ENCODE results near the gene RANBP17.
"Not testable (repeated sequence)": the region's sequence is repeated elsewhere in the genome, so short reads cannot be mapped to it uniquely, and the experiment has no call there.

The RANBP17 gene

DNA sequence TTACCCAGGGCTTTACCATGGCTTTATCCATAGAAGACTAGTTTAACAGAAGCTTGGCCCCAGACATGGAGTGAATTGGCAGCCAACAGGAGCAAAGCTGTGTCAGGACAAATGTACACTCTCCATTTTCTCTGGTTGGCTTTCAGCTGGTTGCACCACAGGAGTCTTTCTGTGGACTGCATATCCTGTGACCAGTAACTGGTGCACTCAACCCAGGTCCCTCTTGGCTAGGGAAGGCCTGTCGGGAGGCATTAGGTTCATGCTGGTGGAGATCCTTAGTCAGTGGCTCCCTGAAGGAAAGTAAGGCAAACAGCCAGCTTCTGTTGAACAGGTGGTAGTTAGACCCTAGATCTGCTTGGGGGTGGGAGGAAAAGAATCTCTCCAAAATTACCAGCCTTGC, 300.3 kb downstream of the RANBP17 start:
- DNase-seq, result no peak

DNA sequence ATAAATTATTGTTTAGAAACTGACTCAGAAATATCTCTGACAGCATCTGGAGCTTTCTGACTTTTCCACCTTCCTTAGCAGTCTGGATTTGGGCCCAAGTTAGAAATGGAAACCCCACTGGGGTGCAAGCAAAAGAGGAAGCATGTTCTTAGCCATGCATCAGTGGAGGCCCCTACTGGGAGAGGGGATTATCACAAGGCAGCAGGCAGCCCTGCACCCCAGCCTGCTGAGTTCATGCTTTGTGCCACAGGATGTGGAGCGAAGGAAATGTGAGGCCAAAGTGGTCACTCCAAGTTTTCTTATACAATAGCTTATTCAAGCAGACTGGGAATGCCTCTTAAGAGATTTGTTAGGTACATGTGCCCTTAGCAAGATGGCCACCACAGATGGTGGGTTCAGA, 300.8 kb downstream of the RANBP17 start:
- DNase-seq, result peak; percentile 20

DNA sequence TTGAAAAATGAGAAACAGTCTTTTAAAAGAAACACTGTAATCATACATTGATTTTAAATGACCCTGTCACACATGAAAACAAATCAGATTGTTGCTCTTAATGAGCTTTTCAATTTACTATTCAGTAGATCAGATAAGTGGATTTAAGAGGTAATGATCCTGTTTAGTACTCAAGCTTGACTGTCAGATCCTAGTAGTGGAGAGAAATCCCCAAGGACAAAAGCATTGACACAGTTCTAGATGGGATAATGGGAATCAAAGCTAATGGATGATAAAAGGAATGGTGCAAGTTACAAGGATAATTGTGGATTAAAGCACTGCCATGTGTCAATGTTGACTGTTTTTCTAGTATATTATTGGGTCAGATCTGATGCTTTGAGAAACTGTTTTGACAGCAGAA, 304.9 kb downstream of the RANBP17 start:
- no peak for DNase-seq

DNA sequence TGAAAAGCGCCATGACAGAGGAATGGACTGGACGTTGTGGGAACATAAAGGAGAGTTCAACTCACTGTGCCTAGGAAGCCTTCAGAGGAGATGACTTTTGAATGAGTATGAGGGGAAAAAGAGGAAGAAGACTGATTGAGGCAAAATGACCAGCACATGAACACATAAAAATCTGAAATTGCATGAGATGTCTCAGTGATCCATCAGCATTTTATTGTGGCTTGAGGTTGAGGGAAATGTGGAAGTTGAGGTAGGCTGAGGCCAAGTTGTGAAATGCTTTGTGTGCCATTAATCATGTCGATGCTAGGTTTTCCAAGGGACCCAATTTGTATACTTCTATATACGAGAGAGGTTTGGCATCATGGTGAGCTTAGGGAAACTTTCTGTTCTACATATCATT, 306.4 kb downstream of the RANBP17 start:
- DNase-seq, result no peak

DNA sequence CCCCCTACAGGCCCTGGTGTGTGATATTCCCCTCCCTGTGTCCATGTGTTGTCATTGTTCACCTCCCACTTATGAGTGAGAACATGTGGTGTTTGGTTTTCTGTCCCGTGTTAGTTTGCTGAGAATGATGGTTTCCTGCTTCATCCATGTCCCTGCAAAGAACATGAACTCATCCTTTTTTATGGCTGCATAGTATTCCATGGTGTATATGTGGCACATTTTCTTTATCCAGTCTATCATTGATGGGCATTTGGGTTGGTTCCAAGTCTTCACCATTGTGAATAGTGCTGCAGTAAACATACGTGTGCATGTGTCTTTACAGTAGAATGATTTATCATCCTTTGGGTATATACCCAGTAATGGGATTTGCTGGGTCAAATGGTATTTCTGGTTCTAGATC, 313.1 kb downstream of the RANBP17 start:
- DNase-seq, result not testable (repeated sequence)

DNA sequence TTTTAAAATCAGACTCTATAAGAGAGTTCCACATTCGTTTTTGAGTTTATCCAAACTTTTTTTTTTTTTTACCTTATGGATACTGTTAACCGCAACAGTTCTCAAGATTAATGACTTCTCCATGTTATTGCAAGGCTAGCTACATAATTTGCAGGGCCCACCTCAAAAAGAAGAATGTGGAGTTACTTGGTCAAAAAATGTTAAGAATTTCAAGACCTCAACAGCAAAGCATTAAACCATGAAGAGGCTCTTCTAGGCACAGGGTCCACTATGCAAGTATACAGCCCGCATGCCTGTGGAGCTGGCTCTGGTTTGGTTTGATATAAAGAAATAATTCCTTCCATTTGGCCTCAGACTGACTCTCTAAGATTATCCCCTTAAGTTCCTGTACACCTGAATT, 313.9 kb downstream of the RANBP17 start:
- DNase-seq, result no peak

DNA sequence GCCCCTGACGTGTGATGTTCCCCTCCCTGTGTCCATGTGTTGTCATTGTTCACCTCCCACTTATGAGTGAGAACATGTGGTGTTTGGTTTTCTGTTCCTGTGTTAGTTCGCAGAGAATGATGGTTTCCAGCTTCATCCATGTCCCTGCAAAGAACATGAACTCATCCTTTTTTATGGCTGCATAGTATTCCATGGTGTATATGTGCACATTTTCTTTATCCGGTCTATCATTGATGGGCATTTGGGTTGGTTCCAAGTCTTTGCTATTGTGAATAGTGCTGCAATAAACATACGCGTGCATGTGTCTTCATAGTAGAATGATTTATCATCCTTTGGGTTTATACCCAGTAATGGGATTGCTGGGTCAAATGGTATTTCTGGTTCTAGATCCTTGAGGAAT, 316.4 kb downstream of the RANBP17 start:
- DNase-seq, result not testable (repeated sequence)

DNA sequence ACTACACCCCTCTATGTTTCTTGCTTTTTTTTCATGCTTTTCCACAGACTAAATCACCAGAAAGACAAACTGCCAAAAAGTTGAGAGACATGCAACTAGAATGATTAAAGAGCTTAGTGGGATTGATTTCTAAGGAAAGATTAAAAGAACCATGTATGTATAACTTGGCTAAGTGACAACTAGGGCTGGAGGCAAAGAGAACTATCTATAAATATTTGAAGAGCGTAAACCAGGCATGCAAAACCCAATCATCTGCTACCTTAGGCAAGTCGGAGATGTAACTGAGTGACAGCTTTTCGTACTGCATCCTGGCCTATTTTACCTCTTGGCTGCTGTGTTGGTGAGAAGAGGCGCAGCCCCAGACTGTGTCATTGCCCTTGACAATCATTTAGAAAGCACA, 326.2 kb downstream of the RANBP17 start:
- peak; percentile 16 for DNase-seq

DNA sequence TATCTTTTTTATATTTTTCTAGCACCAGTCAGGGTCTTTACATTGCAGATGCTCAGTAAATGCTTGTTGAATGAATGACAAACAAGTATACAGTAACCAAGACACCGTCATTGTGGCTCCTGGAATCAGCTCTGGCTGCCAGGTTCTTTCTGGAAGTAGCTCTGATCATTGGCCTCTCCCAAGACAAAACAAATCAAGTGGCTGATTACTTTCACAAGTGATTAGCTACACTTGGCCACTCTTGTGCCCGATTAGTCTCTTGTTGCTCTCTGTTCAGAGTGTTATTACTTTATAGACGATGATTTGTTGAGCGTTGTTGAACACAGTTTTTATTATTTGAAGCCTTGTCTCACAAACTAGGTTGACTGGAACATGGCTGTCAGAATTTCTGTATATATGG, 327.6 kb downstream of the RANBP17 start:
- DNase-seq, result no peak

DNA sequence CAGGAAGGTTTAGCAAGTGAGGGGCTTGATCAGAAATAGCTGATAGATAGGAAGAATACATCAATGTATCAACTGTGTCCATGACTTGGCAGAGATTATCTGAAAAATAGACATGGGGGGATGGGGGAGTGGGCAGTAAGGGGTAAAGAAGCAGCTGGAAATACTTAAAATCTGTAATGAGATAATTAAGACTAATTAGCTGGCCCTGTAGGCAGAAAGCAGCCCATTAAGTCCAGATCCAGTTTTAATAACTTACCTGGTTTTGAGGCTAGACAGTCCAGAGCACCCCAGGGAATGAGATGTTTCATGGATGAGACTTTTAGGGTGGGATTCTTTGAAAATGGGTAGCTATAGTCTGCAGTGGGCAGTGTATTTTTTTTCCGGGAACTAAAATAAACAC, 330.3 kb downstream of the RANBP17 start:
- DNase-seq, result no peak

DNA sequence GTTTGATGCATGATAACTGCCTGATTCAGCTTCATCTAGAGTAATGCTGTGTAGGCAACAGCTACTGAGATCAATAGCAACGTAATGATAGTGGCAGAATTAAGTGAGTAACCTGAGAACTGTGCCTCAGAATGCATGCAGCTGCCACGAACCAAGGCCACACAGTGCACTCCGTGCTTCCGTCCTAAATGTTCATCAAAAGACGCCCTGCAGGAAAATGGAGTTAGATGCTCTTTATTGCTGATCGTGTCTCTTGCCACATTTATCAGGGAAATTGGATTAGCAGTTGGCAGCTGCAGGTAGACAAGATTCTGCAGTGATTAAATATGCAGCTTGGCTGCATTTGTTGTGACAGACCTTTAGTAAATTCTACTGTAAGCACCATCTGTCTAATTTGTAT, 339.5 kb downstream of the RANBP17 start:
- DNase-seq, result no peak

DNA sequence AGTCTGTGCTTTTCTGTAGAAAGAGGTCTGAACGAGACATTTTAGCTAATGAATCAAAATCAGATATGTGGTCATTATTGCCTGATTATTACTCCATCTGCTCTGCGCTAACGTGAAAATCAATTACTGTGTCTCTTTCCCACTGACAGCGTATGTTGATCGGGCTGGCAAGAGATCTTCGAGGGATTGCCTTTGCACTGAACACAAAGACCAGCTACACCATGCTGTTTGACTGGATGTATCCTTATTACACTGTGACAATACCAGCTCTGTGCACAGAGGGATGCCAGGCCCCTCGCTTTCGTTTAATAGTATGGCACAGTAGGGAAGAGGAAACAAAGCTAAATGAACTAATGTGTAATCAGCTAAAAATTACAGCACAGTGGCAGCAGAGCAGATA, 343.6 kb downstream of the RANBP17 start:
- no peak for DNase-seq

DNA sequence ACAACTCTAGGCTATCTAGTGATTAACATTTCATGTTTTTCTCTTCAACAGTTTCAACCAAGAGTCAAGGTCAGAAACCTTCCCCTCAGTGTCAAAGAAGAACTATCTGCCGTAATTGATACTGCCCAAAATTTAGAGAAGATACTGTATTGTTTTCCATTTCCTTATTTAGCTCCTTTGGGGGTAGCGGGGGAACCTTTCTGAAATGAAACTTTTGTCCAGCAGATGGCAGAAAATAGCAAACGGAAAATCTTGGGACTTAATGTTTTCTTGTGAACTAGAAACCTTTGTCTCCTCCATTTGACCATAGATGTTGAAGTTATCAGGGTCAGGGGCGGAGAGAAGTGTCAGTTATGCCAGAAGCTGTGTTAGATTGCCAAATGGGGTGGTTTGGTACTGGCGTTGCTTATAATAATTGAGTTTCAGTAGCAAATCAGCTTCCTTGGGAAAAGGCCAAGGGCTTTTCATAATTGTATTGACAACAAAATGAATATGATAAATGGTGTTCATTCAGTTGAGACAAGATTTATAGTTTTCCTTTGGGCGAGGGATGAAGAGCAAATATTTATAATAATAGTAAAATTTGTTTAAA, 345.5 kb downstream of the RANBP17 start:
- DNase-seq, result peak; percentile 60

DNA sequence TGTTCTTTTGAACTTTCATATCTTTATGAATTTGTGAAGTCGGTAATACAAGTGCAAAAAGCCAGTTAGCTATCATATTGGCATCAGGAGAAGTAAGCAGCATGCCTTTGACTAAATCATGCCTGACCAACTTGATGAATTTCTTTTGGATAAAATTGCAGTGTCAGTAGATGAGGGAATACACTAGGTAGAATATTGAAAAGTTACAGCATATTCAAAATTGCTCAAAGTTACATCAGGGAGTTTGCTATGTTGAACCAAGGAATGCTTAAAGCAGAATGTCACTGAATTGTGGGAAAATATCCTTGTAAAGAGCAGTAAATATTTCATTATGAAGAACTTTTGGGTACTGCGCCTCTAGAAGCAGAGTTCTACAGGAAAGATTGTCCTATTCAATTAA, 360.1 kb downstream of the RANBP17 start:
- DNase-seq, result no peak

DNA sequence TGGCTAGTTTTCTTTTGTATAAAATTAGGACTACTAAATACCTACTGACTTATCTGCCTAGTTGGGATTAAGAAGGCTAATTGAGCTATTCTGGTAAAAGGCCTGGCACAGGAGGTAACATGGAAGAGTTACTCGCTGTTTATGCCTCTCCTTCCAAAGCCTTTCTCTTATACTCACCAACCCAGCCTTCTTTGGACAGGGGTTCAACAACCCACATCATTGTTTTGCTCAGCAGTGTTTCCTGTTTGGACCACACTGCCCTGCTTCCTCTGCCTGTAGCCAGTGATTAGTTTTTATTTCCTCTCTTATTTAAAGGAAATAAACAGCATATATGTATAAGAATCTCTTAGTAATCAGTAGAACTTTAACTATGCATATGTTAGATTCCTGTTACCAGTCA, 362.1 kb downstream of the RANBP17 start:
- DNase-seq, result no peak

DNA sequence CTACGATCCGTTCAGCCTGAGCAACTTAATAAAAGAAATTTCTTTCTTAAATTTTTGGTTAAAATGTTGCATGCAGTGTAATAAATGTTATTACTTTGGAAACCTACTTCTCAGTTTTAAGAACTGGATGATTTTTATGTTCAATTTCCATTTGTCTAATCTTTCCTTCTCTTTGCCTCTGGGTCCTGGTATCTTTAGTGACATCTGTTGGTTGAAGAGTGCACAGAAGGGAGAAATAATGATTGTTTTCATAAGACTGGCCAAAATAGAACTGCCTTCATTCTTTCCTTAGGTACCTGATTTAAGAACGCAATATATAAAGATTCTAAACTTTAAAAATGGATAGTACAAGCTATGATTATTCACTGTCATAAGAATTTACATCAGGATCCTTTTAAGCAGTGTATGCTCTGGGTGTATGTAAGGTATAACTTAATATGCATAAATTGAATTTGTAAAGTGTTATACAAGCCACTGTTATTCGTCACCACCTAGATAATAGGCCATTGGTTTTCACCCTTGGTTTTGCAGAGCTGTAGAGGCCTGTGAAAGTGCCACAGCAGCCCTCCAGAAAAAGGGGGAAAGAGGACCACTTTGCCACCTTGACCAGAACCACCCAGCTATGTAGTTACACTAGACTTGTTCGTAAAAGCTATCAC, 364.4 kb downstream of the RANBP17 start:
- no peak for DNase-seq

DNA sequence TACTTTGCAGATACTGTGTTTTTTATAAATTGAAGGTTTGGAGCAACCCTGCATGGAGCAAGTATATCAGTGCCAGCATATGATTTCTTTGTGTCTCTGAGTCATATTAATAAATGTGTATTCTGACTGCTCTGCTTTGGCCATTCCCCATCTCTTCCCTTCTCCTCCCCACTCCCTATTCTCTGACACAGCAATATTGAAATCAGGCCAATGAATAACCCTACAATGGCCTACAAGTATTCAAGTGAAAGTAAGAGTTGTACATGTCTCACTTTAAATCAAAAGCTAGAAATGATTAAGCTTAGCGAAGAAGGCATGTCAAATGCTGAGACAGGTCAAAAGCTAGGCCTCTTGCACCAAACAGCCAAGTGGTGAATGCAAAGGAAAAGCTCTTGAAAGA, 365.0 kb downstream of the RANBP17 start:
- DNase-seq, result no peak

DNA sequence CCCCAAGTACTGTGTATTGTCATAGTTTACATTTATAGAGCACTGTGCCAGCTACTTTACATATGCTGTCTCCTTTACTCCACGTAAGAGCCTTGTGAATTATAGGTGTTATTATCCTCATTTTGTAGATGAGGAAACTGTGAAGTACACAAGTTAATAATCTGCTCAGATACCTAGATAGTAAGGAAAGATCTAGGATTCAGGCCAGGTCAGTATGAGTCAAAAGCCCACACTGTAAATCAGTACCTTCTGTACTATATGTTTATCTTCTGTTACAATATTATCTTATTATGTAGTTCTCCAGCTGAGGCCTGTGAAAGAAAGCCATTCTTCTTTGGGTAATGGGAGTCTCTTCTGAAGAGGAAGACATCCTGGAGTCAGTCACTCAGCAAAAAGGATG, 374.8 kb downstream of the RANBP17 start:
- DNase-seq, result no peak

DNA sequence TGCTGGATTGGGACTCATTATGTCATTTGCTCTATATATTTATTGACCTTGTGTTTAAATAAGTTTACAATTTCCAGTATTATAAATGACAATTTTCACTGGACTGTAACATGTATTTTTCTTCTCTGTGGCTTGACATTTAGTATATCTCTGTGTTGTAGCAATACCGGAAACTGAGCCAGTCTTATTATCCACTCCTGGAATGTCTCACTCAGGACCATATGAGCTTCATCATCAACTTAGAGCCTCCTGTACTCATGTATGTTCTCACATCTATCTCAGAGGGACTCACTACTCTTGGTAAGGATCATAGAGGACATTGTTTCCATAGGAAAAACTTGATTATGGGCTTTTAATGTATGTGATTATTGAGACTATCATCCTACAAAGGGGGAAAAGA, 380.7 kb downstream of the RANBP17 start:
- no peak for DNase-seq

DNA sequence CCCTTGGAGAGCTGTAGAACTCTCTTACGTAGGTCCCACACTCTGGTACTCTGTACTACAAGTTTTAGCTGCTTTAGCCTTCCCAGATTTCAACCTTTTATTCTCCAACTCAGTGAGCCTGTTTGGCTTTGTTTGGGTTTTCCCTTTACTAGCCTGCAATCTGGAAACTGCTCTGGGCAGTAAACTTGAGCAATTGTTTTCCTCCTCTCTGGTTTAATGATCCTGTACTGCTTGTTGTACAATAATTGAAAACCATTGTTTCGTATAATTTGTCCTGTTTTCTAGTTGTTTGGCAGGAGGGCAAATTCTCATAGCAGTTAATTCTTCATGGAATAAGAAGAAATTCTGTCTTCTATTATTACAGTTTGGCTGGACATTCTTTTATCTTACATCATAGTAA, 384.4 kb downstream of the RANBP17 start:
- no peak for DNase-seq

DNA sequence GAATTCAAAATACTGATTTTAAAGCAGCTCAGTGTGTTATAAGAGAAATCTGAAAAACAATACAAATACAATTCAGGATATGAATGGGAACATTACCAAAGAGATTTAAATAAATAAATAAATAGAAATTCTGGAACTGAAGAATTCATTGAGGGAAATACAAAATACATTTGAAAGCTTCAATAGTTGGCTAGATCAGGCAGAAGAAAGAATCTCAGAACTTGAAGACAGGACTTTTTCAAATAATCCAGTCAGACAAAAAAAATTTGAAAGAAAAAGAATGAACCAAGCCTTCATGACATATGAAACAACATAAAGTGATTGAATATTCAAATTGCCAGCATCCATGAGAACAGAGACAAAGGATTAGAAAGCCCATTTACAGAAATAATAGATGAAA, 387.6 kb downstream of the RANBP17 start:
- DNase-seq, result no peak

DNA sequence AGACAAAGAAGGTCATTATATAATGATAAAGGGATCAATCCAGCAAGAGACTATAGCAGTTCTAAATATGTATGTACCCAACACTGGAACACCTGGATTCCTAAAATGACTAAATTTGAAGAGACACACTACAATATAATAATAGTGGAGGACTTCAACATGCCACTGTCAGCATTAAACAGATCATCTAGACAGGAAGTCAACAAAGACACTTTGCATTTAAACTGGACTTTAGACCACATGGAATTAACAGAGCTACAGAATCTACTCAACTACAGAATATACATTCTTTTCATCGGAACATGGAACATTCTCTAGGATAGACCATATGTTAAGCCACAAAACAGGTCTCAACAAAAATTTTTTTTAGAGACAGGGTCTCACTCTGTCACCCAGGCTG, 388.9 kb downstream of the RANBP17 start:
- no peak for DNase-seq

DNA sequence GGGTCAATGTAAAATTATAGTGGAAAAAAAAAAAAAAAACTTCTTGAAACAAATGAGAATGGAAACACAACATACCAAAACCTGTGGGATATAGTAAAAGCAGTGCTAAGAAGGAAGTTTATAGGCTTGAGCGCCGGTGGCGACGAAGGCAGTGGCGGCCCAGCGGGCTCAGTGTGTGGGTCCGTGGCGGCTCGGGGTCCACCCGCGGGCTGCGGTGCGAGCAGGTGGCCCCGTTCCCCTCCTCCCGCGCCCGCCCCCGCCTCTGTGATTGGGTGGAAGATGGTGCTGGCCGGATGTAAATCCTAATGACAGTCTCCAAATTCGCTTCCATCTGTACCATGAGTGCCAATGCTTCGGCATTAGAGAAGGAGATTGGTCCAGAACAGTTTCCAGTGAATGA, 389.7 kb downstream of the RANBP17 start:
- DNase-seq, result no peak

DNA sequence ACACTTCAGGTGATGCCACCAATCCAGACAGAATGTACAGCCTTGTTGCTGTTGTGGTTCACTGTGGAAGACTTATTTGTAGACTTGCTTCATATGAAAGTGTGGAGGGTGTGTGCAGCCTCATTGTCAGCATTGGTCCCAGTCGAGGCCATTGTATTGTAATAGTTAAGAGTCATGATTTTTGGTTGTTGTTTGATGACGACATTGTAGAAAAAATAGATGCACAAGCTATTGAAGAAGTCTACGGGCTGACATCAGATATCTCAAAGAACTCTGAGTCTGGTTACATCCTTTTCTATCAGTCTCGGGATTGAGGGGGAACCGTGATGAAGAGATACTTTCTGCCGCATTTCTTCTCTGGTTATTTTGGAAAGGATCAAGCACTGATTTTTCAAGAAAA, 390.9 kb downstream of the RANBP17 start:
- DNase-seq, result no peak

DNA sequence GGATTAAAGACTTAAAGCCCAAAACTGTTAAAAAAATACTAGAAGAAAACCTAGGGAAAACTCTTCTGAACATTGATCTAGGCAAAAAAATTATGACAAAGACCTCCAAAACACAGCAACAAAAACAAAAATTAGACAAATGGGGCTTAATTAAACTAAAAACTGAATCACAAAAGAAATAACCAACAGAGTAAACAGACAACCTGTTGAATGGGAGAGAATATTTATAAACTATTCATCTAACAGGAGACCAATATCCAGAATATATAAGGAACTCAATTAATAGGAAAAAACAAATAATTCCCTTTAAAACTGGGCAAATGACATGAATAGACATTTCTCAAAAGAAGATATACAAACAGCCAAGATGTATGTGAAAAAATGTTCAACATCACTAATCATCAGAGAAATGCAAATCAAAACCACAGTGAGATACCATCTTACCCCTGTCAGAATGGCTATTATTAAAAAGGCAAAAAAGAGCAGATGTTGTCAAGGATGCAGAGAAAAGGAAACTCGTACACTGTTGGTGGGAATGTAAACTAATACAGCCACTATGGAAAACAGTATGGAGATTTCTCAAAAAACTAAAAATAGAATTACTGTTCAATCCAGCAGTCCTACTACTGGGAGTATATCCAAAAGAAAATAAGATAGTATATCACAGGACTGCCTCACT, 397.1 kb downstream of the RANBP17 start:
- DNase-seq, result no peak
